H1 (cell line): ENCODE measurements around the gene PEX16. TPM values are rescaled to one million over a fixed set of nuclear protein-coding genes. Genes with fewer than 3 reads are reported as not detected.

Experiments used
- TAF7 ChIP-seq: optimal IDR thresholded peaks from 2 replicates; pipeline ENCODE3; 2011; ENCODE audit warnings: low read depth, mild to moderate bottlenecking, inconsistent platforms, low read length, moderate library complexity, borderline replicate concordance
- polyA plus RNA-seq, 7 experiments: library from polyadenylated mRNA; depleted of rRNA in 3 of 7; stranded (reverse) in 5 of 7; unstranded in 2 of 7; fragments of >200 nt in 5 of 7; fragments of 200-250 nt in 2 of 7; gene quantifications; 1 replicate in 5 of 7; 2 replicates in 1 of 7; 4 replicates in 1 of 7; pipeline versions ENCODE4 v1.2.1 to v1.2.3, GENCODE V29; 2011 to 2013; ENCODE audit warnings: missing spikeins in 2 of 7, mixed read lengths in 2 of 7
- total RNA-seq: library from RNA; stranded (reverse); fragmentation: NEBNext Ultra II Directional; extraction: Animal tissue kit (Norgen Biotek cat#: 25700); gene quantifications from 2 replicates; pipeline ENCODE4 v1.2.1, GENCODE V29; 2021

PEX16 gene
- total and polyA plus RNA-seq, 2 of the 8 experiments (the other 6 are each of a cell fraction or from before 2014, with no cell fraction given), result 29.2 to 36.0 TPM

- no peak for TF ChIP-seq TAF7
- TF ChIP-seq, all 59 proteins: peak for 0
Measured at GRCh38 chr11:45907911-45908370, 9.7 kb downstream of the PEX16 start (continued).
